ENCODE measurements around the gene CCT3. TPM values are rescaled to one million over a fixed set of nuclear protein-coding genes. Genes with fewer than 3 reads are reported as not detected.

CCT3 gene
- total RNA-seq, 1 donor from 2014 or later, result 358 TPM

DNA sequence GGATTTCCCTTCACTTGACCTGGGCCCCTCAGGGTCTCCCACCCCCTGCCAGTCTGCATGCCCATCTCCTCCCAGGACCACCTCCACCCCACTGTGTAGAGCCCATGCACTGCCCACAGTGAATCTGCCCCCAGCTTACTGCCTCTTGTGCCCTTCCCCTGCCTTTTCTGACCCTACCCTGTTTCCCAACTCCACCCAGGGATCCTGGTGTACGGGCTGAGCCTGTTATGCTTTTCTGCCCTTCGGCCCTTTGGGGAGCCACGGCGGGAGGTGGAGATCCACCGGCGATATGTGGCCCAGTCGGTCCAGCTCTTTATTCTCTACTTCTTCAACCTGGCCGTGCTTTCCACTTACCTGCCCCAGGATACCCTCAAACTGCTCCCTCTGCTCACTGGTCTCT is 52.0 kb downstream of the CCT3 start:
- no peak for DNase-seq (ENCODE audit: low read depth)
- H3K4me3 ChIP-seq (ENCODE audit: low read depth, low read length), result no peak overlapping the region
- TF ChIP-seq, protein P1, sequence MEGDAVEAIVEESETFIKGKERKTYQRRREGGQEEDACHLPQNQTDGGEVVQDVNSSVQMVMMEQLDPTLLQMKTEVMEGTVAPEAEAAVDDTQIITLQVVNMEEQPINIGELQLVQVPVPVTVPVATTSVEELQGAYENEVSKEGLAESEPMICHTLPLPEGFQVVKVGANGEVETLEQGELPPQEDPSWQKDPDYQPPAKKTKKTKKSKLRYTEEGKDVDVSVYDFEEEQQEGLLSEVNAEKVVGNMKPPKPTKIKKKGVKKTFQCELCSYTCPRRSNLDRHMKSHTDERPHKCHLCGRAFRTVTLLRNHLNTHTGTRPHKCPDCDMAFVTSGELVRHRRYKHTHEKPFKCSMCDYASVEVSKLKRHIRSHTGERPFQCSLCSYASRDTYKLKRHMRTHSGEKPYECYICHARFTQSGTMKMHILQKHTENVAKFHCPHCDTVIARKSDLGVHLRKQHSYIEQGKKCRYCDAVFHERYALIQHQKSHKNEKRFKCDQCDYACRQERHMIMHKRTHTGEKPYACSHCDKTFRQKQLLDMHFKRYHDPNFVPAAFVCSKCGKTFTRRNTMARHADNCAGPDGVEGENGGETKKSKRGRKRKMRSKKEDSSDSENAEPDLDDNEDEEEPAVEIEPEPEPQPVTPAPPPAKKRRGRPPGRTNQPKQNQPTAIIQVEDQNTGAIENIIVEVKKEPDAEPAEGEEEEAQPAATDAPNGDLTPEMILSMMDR (conservative IDR thresholded peaks at IDR 0.05; ENCODE audit: low read depth, low read length), result no peak

DNA sequence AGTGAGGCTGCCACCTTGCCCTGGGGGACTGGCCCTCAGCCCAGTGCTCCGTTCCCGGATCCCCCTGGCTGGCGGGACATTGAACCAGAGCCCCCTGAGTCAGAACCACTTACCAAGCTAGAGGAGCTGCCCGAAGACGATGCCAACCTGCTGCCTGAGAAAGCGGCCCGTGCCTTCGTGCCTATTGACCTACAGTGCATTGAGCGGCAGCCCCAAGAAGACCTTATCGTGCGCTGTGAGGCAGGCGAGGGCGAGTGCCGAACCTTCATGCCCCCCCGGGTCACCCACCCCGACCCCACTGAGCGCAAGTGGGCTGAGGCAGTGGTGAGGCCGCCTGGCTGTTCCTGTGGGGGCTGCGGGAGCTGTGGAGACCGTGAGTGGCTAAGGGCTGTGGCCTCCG is 52.7 kb downstream of the CCT3 start:
- no peak for DNase-seq (ENCODE audit: low read depth)
- TF ChIP-seq, protein P1 (conservative IDR thresholded peaks at IDR 0.05; ENCODE audit: low read depth, low read length), result no peak
- H3K4me3 ChIP-seq (ENCODE audit: low read depth, low read length), result no peak overlapping the region

DNA sequence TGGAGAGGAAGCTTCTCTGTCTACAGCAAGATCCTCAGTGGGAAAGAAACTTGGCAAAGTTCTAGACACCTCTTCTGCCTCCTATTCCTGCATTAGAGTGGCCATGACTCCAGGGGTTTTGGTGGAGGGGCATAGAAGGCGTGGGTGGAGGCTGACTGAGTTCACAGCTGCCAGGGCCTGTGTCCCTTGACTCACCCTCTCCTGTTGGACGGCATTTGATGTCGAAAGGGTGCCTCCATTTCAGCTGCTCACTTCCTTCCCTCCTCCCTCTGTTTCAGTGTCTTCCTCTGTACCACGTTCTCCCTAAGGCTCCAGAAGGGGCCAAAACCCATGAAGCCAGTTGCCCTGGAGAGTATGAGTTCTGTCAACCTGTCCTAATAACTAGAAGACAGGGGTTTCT is 53.3 kb downstream of the CCT3 start:
- DNase-seq (ENCODE audit: low read depth), result no peak
- H3K4me3 ChIP-seq (ENCODE audit: low read depth, low read length), result no peak overlapping the region
- TF ChIP-seq, protein P1 (conservative IDR thresholded peaks at IDR 0.05; ENCODE audit: low read depth, low read length), result no peak

DNA sequence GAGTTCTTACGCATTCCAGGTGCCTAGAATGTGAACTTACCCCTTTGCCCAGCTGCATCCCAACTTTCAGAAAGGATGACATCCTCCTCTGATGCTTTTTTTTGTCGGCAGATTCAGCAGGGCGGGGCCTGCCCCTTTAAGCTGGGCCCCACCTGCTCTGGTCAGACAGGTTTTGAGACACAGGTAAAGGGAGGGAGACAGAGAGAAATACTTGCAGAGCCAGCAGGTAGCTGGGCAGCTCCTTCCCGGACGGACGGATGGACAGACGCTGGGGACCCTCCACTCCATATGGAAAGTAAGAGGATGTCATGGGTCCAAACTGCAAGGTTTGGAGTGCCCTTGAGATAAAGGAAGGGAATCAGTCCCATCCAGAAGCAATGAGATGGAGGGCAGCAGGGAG is 54.0 kb downstream of the CCT3 start, which contains the start of gene TMEM79:
Gene TMEM79 (plus strand): TSS at position 214 of the 400 bp plus-strand sequence. CDS start 902 bp downstream, outside the sequence.
- TF ChIP-seq, protein P1 (conservative IDR thresholded peaks at IDR 0.05; ENCODE audit: low read depth, low read length), result no peak
- no peak for DNase-seq (ENCODE audit: low read depth)
- H3K4me3 ChIP-seq (ENCODE audit: low read depth, low read length), result peak within 1 kb of the TSS; percentile 86

DNA sequence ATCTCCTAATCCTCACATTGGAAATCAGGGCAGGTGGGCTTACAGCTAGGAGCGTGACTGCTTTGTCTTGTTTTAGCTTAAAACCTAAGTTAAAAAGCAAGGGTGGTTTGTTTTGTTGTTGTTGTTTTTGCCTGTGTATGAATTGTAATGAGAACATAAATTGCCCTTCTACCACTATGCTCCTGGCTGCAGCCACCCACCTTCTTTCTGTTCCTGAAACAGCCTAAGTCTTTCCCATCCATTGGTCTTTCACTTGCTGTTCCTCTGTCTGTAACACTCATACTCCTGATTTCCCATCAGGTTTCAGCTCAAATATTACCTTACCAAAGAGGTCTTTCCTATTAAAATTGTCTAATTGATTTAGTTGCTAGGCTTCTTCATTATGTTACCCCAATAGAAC is 54.6 kb downstream of the CCT3 start:
- H3K4me3 ChIP-seq (ENCODE audit: low read depth, low read length), result peak overlapping the region; percentile 86
- TF ChIP-seq, protein P1 (conservative IDR thresholded peaks at IDR 0.05; ENCODE audit: low read depth, low read length), result no peak

DNA sequence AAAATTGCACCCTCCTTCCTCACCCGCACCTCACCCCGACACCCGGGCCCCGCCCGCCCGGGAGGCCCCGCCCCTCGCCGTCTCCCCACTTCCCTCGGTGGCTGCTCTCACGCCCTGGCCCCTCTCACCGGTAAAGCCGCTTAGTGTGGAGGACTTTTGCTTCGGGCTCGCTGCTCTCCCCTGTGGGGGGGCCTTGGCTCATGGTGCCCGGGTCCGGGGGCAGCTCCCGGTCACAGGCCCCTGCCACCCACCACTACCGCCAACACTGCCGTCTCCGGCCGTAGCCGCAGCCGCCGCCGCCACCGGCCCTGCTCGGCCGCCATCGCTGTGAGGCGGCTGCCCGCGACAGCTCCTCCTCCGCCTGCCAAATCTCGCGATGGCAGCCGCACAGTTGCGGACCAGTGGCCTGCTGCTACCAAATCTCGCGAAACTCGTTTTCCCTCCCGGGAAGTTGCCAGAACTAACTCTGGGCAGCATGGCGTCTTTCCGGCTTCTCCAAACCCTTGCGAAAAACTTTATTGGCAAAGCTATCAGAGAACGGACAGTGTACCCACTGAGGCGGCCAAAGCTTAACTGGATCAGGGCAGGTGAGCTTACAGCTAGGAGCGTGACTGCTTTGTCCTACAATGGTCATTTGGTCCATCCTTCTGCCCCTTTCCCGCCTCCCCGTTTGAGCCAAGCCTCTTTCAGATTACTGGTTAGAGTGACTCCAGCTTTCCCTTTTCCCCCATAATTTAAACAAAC is 55.4 kb downstream of the CCT3 start, which contains the start of gene SMG5:
Gene SMG5 (minus strand): TSS at position 347 of the 744 bp plus-strand sequence. CDS start 145 bp downstream, at position 202.
- DNase-seq (ENCODE audit: low read depth), result peak; percentile 92
- TF ChIP-seq, protein P1 (conservative IDR thresholded peaks at IDR 0.05; ENCODE audit: low read depth, low read length), result no peak
- H3K4me3 ChIP-seq (ENCODE audit: low read depth, low read length), result peak within 1 kb of the TSS; percentile 86

More for the DNA sequence above, 54.6 kb downstream of the CCT3 start:
- DNase-seq (ENCODE audit: low read depth), result no peak
